HEK293 (cell line): ENCODE data around the gene NIPBL.
"Not testable (repeated sequence)": the region's sequence is repeated elsewhere in the genome, so short reads cannot be mapped to it uniquely, and the experiment has no call there.

ENCODE experiments used
- CTCF ChIA-PET: fragments of 350-600 bp; formaldehyde crosslinking; extraction: SDS; loops from one replicate; lab custom pipeline; 2021; ENCODE audit warnings: antibody characterized with exemption; lab: Yijun Ruan, JAX
- POLR2A ChIA-PET: fragments of 300-600 bp; formaldehyde crosslinking; extraction: SDS; loops from one replicate; lab custom pipeline; 2020; ENCODE audit warnings: antibody characterized with exemption, inconsistent platforms; lab: Yijun Ruan, JAX
- H3K27ac ChIP-seq: fragments of 200-500 bp; sonication (Bioruptor generic); 2 replicates; pipeline ENCODE4 v1.5.1; 2014; ENCODE audit warnings: low read depth, low read length, control low read depth, inconsistent platforms; ENCODE audit errors: extremely low read depth
- H3K36me3 ChIP-seq, 2 experiments: fragments of 200-500 bp in 1 of 2; sonication (Bioruptor generic) in 1 of 2; 1 replicate in 1 of 2; 2 replicates in 1 of 2; pipeline ENCODE4 v1.5.1; 2014 to 2017; ENCODE audit warnings: inconsistent platforms in 2 of 2, low read length in 2 of 2; ENCODE audit not compliant: control insufficient read depth in 2 of 2, insufficient read depth in 1 of 2
- H3K4me1 ChIP-seq: fragments of 200-500 bp; sonication (Bioruptor generic); 2 replicates; pipeline ENCODE4 v1.5.1; 2014; ENCODE audit warnings: mild to moderate bottlenecking, low read length, inconsistent platforms; ENCODE audit not compliant: control insufficient read depth, insufficient read depth
- H3K4me3 ChIP-seq: 2 replicates; pipeline ENCODE4 v1.5.1; 2011; ENCODE audit warnings: low read depth, mild to moderate bottlenecking, control low read depth, low read length, moderate library complexity
- H3K9me3 ChIP-seq: fragments of 200-500 bp; sonication (Bioruptor generic); 2 replicates; pipeline ENCODE4 v1.5.1; 2014; ENCODE audit warnings: low read depth, low read length, inconsistent platforms; ENCODE audit not compliant: control insufficient read depth, insufficient read depth
- GLI2 ChIP-seq: fragments of 450-650 bp; formaldehyde crosslinking; IDR thresholded peaks from 2 replicates; pipeline ENCODE4; 2017; ENCODE audit warnings: missing biosample characterization, missing genetic modification characterization, low read depth, borderline replicate concordance
- GLIS1 ChIP-seq: fragments of 450-650 bp; formaldehyde crosslinking; IDR thresholded peaks from 2 replicates; pipeline ENCODE4 v1.5.1; 2016; ENCODE audit warnings: missing biosample characterization, missing genetic modification characterization
- HOXA7 ChIP-seq: sonication (generic); formaldehyde crosslinking; IDR thresholded peaks from 2 replicates; pipeline ENCODE4 v1.8.1; 2022; ENCODE audit warnings: missing genetic modification reagents, borderline replicate concordance
- KLF17 ChIP-seq: fragments of 450-650 bp; formaldehyde crosslinking; IDR thresholded peaks from 2 replicates; pipeline ENCODE4 v1.5.1; 2016; ENCODE audit warnings: missing biosample characterization, missing genetic modification characterization
- PRDM6 ChIP-seq: fragments of 450-650 bp; formaldehyde crosslinking; IDR thresholded peaks from 2 replicates; pipeline ENCODE4 v1.5.1; 2017; ENCODE audit warnings: missing biosample characterization, missing genetic modification characterization
- SP2 ChIP-seq: fragments of 450-650 bp; formaldehyde crosslinking; IDR thresholded peaks from 2 replicates; pipeline ENCODE4 v1.5.1; 2016; ENCODE audit warnings: missing biosample characterization, missing genetic modification characterization
- TRIM28 ChIP-seq: IDR thresholded peaks from 2 replicates; pipeline ENCODE4 v1.6.1; 2011; ENCODE audit warnings: low read length, control low read depth, borderline replicate concordance
- ZNF157 ChIP-seq: fragments of 450-650 bp; formaldehyde crosslinking; IDR thresholded peaks from 2 replicates; pipeline ENCODE4 v1.5.1; 2016; ENCODE audit warnings: missing biosample characterization, missing genetic modification characterization
- ZNF169 ChIP-seq: fragments of 450-650 bp; formaldehyde crosslinking; IDR thresholded peaks from 2 replicates; pipeline ENCODE4 v1.5.1; 2016; ENCODE audit warnings: missing biosample characterization, missing genetic modification characterization
- ZNF561 ChIP-seq: fragments of 450-650 bp; IDR thresholded peaks from 2 replicates; pipeline ENCODE4 v1.5.1; 2018; ENCODE audit warnings: missing biosample characterization, missing genetic modification characterization, borderline replicate concordance
- ZNF623 ChIP-seq: fragments of 450-650 bp; formaldehyde crosslinking; IDR thresholded peaks from 2 replicates; pipeline ENCODE4 v1.5.1; 2016; ENCODE audit warnings: missing biosample characterization, missing genetic modification characterization
- ZNF843 ChIP-seq: fragments of 450-650 bp; formaldehyde crosslinking; IDR thresholded peaks from 2 replicates; pipeline ENCODE4 v1.5.1; 2016; ENCODE audit warnings: missing biosample characterization, missing genetic modification characterization
- TF ChIP-seq, protein P1 (sequence below): fragments of 450-650 bp; formaldehyde crosslinking; IDR thresholded peaks from 2 replicates; pipeline ENCODE4 v1.5.1; 2016; ENCODE audit warnings: missing biosample characterization, missing genetic modification characterization
- TF ChIP-seq, protein P2 (sequence below): fragments of 450-650 bp; formaldehyde crosslinking; IDR thresholded peaks from 2 replicates; pipeline ENCODE4 v1.5.1; 2017; ENCODE audit warnings: missing biosample characterization, missing genetic modification characterization
- TF ChIP-seq, protein P3 (sequence below): fragments of 450-650 bp; formaldehyde crosslinking; IDR thresholded peaks from 2 replicates; pipeline ENCODE4 v1.5.0; 2017; ENCODE audit warnings: missing biosample characterization, missing genetic modification characterization, borderline replicate concordance

The NIPBL gene

GRCh38 chr5:37080697-37081096 is 204.1 kb downstream of the NIPBL start (continued):
- TF ChIP-seq, protein P1, sequence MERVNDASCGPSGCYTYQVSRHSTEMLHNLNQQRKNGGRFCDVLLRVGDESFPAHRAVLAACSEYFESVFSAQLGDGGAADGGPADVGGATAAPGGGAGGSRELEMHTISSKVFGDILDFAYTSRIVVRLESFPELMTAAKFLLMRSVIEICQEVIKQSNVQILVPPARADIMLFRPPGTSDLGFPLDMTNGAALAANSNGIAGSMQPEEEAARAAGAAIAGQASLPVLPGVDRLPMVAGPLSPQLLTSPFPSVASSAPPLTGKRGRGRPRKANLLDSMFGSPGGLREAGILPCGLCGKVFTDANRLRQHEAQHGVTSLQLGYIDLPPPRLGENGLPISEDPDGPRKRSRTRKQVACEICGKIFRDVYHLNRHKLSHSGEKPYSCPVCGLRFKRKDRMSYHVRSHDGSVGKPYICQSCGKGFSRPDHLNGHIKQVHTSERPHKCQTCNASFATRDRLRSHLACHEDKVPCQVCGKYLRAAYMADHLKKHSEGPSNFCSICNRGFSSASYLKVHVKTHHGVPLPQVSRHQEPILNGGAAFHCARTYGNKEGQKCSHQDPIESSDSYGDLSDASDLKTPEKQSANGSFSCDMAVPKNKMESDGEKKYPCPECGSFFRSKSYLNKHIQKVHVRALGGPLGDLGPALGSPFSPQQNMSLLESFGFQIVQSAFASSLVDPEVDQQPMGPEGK = no peak
- TF ChIP-seq, protein P2, sequence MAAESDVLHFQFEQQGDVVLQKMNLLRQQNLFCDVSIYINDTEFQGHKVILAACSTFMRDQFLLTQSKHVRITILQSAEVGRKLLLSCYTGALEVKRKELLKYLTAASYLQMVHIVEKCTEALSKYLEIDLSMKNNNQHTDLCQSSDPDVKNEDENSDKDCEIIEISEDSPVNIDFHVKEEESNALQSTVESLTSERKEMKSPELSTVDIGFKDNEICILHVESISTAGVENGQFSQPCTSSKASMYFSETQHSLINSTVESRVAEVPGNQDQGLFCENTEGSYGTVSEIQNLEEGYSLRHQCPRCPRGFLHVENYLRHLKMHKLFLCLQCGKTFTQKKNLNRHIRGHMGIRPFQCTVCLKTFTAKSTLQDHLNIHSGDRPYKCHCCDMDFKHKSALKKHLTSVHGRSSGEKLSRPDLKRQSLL (tag by site-specific recombination) = no peak
- TF ChIP-seq, protein P3, sequence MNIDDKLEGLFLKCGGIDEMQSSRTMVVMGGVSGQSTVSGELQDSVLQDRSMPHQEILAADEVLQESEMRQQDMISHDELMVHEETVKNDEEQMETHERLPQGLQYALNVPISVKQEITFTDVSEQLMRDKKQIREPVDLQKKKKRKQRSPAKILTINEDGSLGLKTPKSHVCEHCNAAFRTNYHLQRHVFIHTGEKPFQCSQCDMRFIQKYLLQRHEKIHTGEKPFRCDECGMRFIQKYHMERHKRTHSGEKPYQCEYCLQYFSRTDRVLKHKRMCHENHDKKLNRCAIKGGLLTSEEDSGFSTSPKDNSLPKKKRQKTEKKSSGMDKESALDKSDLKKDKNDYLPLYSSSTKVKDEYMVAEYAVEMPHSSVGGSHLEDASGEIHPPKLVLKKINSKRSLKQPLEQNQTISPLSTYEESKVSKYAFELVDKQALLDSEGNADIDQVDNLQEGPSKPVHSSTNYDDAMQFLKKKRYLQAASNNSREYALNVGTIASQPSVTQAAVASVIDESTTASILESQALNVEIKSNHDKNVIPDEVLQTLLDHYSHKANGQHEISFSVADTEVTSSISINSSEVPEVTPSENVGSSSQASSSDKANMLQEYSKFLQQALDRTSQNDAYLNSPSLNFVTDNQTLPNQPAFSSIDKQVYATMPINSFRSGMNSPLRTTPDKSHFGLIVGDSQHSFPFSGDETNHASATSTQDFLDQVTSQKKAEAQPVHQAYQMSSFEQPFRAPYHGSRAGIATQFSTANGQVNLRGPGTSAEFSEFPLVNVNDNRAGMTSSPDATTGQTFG (tag by site-specific recombination) = no peak
- TF ChIP-seq KLF17 (tag by site-specific recombination) = no peak

DNA sequence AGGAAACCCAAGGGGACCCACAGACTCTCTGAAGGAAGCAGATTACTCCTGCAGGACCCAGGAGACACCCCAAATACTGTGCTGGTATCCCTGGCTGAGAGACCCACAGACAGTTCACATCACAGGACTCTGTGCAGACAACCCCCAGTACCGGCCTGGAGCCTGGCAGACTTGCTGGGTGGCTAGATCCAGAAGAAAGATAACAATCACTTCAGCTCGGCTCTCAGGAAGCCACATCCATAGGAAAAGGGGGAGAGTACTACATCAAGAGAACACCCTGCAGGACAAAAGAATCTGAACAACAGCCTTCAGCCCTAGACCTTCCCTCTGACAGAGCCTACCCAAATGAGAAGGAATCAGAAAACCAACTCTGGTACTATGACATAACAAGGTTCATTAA is 206.4 kb downstream of the NIPBL start:
- POLR2A ChIA-PET = interaction anchor here (0.6 kb wide), 1 partner anchor 12 kb away, joined by 3 read pairs; no protein-coding TSS in a partner anchor
- H3K9me3 ChIP-seq, H3K4me3 ChIP-seq, H3K4me1 ChIP-seq: not testable (repeated sequence)
- TF ChIP-seq GLIS1 (tag by site-specific recombination) = peak; percentile 26; the same call in 1 of the 2 replicates
- TF ChIP-seq, all 188 proteins: peak for 1; not testable (repeated sequence) for 187
- H3K36me3 ChIP-seq = peaks cover 16 to 32% of the 10 kb centered on the region in 2 experiments
- CTCF ChIA-PET = interaction anchor here (0.9 kb wide), 1 partner anchor 1183 kb away, joined by 3 read pairs; no protein-coding TSS in a partner anchor
- H3K27ac ChIP-seq = not testable (repeated sequence)

GRCh38 chr5:37086026-37086425 is 209.5 kb downstream of the NIPBL start:
- CTCF ChIA-PET, H3K9me3 ChIP-seq, H3K4me1 ChIP-seq, H3K4me3 ChIP-seq, POLR2A ChIA-PET, H3K27ac ChIP-seq: not testable (repeated sequence)
- peaks cover 6 to 12% of the 10 kb centered on the region in 2 experiments for H3K36me3 ChIP-seq

GRCh38 chr5:37086466-37087173 is 210.1 kb downstream of the NIPBL start:
- CTCF ChIA-PET = no interaction called here
- Histone ChIP-seq H3K4me3 (no peak overlapping the region), H3K27ac (no peak overlapping the region), H3K9me3 (no peaks in the 10 kb centered on the region), H3K4me1 (peaks cover 4% of the 10 kb centered on the region; the same call in 1 of the 2 replicates), H3K36me3 (peaks cover 3 to 12% of the 10 kb centered on the region in 2 experiments)
- TF ChIP-seq TRIM28 (peak; percentile 27; the same call in 1 of the 2 replicates), ZNF169 (tag by site-specific recombination) (no peak), ZNF623 (tag by site-specific recombination) (no peak), HOXA7 (CRISPR knock-in tag) (no peak), SP2 (tag by site-specific recombination) (no peak), ZNF157 (no peak), GLIS1 (tag by site-specific recombination) (0 out of 2 replicates have a peak, but pooled peaks have one; percentile 11), ZNF561 (tag by site-specific recombination) (no peak), PRDM6 (tag by site-specific recombination) (peak; percentile 46; the same call in 1 of the 2 replicates), GLI2 (tag by site-specific recombination) (no peak), ZNF843 (tag by site-specific recombination) (no peak)
- POLR2A ChIA-PET = no interaction called here
